IMR-90 (cell line): ENCODE data around the gene SERPINA4. TPM values are rescaled to one million over a fixed set of nuclear protein-coding genes. Genes with fewer than 3 reads are reported as not detected.

Experiments used
- ATAC-seq: fragments of 200-7000 bp; cut with Tn5 transposase; 2 replicates; pipeline ENCODE4 v1.9.1; 2020; ENCODE audit warnings: low read depth, mild to moderate bottlenecking, moderate library complexity
- BruUV-seq: library from RNA; stranded (reverse); fragments of 400-500 nt; replicated peaks from 2 replicates; lab custom pipeline; 2021; lab: Mats Ljungman, UMichigan
- CTCF ChIA-PET: fragments of 300-600 bp; formaldehyde crosslinking; extraction: SDS; loops from one replicate; lab custom pipeline; 2021; ENCODE audit warnings: antibody characterized with exemption; lab: Yijun Ruan, JAX
- POLR2A ChIA-PET: fragments of 300-600 bp; sonication (Branson Sonifier 250); formaldehyde crosslinking; loops from one replicate; lab custom pipeline; 2022; ENCODE audit warnings: antibody characterized with exemption; ENCODE audit not compliant: unreplicated experiment; lab: Charles Lee
- DNase-seq: peaks from one replicate; pipeline ENCODE4 v3.0.0; 2013
- H2AFZ ChIP-seq: replicated peaks from 2 replicates; pipeline ENCODE3; 2013; ENCODE audit warnings: low read length, mild to moderate bottlenecking; ENCODE audit not compliant: poor library complexity
- H2AK5ac ChIP-seq: 2 replicates; pipeline ENCODE4 v1.6.1; 2013; ENCODE audit warnings: low read depth, low read length, inconsistent platforms
- H2AK9ac ChIP-seq: replicated peaks from 2 replicates; pipeline ENCODE3; 2013; ENCODE audit warnings: mild to moderate bottlenecking, low read depth, low read length, moderate library complexity; ENCODE audit not compliant: poor library complexity
- H2BK120ac ChIP-seq: 2 replicates; pipeline ENCODE4 v1.6.1; 2013; ENCODE audit warnings: low read depth, low read length, inconsistent platforms
- H2BK15ac ChIP-seq: 3 replicates; pipeline ENCODE4 v1.6.1; 2013; ENCODE audit warnings: low read depth, low read length, inconsistent platforms
- H2BK20ac ChIP-seq: 2 replicates; pipeline ENCODE4 v1.6.1; 2013; ENCODE audit warnings: low read depth, mild to moderate bottlenecking, inconsistent platforms, low read length, moderate library complexity
- H2BK5ac ChIP-seq: 2 replicates; pipeline ENCODE4 v1.6.1; 2013; ENCODE audit warnings: mild to moderate bottlenecking, low read depth, low read length, inconsistent platforms; ENCODE audit not compliant: poor library complexity, severe bottlenecking
- H3K14ac ChIP-seq: replicated peaks from 2 replicates; pipeline ENCODE4 v1.6.1; 2013; ENCODE audit warnings: low read depth, low read length, inconsistent platforms
- H3K18ac ChIP-seq: 2 replicates; pipeline ENCODE4 v1.6.1; 2013; ENCODE audit warnings: low read depth, low read length, control low read depth
- H3K23ac ChIP-seq: 2 replicates; pipeline ENCODE4 v1.6.1; 2013; ENCODE audit warnings: low read depth, low read length, inconsistent platforms
- H3K27ac ChIP-seq: 2 replicates; pipeline ENCODE4 v1.5.1; 2013; ENCODE audit warnings: mild to moderate bottlenecking, control low read depth, low read length; ENCODE audit not compliant: insufficient read depth
- H3K27me3 ChIP-seq: 2 replicates; pipeline ENCODE4 v1.6.1; 2013; ENCODE audit warnings: low read length; ENCODE audit not compliant: control insufficient read depth, insufficient read depth
- H3K36me3 ChIP-seq: 2 replicates; pipeline ENCODE4 v1.6.1; 2013; ENCODE audit warnings: low read length, mixed read lengths; ENCODE audit not compliant: control insufficient read depth, insufficient read depth
- H3K4ac ChIP-seq: 2 replicates; pipeline ENCODE4 v1.6.1; 2013; ENCODE audit warnings: low read depth, low read length, inconsistent platforms
- H3K4me1 ChIP-seq: 2 replicates; pipeline ENCODE4 v1.6.1; 2013; ENCODE audit warnings: low read length, mixed read lengths; ENCODE audit not compliant: control insufficient read depth, insufficient read depth
- H3K4me2 ChIP-seq: 2 replicates; pipeline ENCODE4 v1.6.1; 2013; ENCODE audit warnings: low read depth, mild to moderate bottlenecking, control low read depth, low read length, moderate library complexity
- H3K4me3 ChIP-seq: 2 replicates; pipeline ENCODE4 v1.5.1; 2013; ENCODE audit warnings: low read depth, mild to moderate bottlenecking, control low read depth, low read length, moderate library complexity; ENCODE audit not compliant: insufficient read depth
- H3K56ac ChIP-seq: 2 replicates; pipeline ENCODE4 v1.6.1; 2013; ENCODE audit warnings: low read length, inconsistent platforms; ENCODE audit not compliant: insufficient read depth; ENCODE audit errors: extremely low read depth
- H3K79me1 ChIP-seq, 2 experiments: 2 replicates each; pipeline ENCODE4 v1.6.1; 2013; ENCODE audit warnings: low read length in 2 of 2, inconsistent platforms in 1 of 2, low read depth in 1 of 2
- H3K9ac ChIP-seq: 2 replicates; pipeline ENCODE4 v1.6.1; 2013; ENCODE audit warnings: low read depth, low read length, control low read depth
- H3K9me1 ChIP-seq: 2 replicates; pipeline ENCODE4 v1.6.1; 2013; ENCODE audit warnings: low read length, inconsistent platforms; ENCODE audit not compliant: insufficient read depth
- H3K9me3 ChIP-seq: 2 replicates; pipeline ENCODE4 v1.6.1; 2013; ENCODE audit warnings: low read length; ENCODE audit not compliant: control insufficient read depth, insufficient read depth
- H4K20me1 ChIP-seq: 2 replicates; pipeline ENCODE4 v1.6.1; 2013; ENCODE audit warnings: low read length, inconsistent platforms; ENCODE audit not compliant: insufficient read depth
- H4K5ac ChIP-seq: 2 replicates; pipeline ENCODE4 v1.6.1; 2013; ENCODE audit warnings: mild to moderate bottlenecking, low read depth, low read length, control low read depth
- H4K8ac ChIP-seq, 2 experiments: 2 replicates each; pipeline ENCODE4 v1.6.1; 2013; ENCODE audit warnings: low read depth in 2 of 2, low read length in 2 of 2, control low read depth in 1 of 2, inconsistent platforms in 1 of 2
- H4K91ac ChIP-seq: 2 replicates; pipeline ENCODE4 v1.6.1; 2013; ENCODE audit warnings: low read depth, low read length, inconsistent platforms; ENCODE audit not compliant: insufficient read depth
- BHLHE40 ChIP-seq: fragments of 150-350 bp; IDR thresholded peaks from 2 replicates; pipeline ENCODE4 v1.6.1; 2016; ENCODE audit warnings: mild to moderate bottlenecking, low read depth, low read length
- CEBPB ChIP-seq: IDR thresholded peaks from 2 replicates; pipeline ENCODE4 v1.6.1; 2012; ENCODE audit warnings: low read depth, low read length, improper control_type of control experiment
- CHD1 ChIP-seq: IDR thresholded peaks from 2 replicates; pipeline ENCODE4 v1.6.1; 2012; ENCODE audit warnings: low read depth, low read length, improper control_type of control experiment
- FOS ChIP-seq: fragments of 150-350 bp; IDR thresholded peaks from 2 replicates; pipeline ENCODE4 v1.6.1; 2016; ENCODE audit warnings: low read depth, low read length
- MAFK ChIP-seq: IDR thresholded peaks from 2 replicates; pipeline ENCODE4 v1.6.1; 2012; ENCODE audit warnings: low read depth, low read length, improper control_type of control experiment
- MAZ ChIP-seq: IDR thresholded peaks from 2 replicates; pipeline ENCODE4 v1.6.1; 2012; ENCODE audit warnings: low read depth, mild to moderate bottlenecking, low read length, improper control_type of control experiment, moderate library complexity, borderline replicate concordance
- MXI1 ChIP-seq: IDR thresholded peaks from 2 replicates; pipeline ENCODE4 v1.6.1; 2012; ENCODE audit warnings: low read depth, mild to moderate bottlenecking, low read length, moderate library complexity, borderline replicate concordance
- POLR2A ChIP-seq: IDR thresholded peaks from 2 replicates; pipeline ENCODE4 v1.6.1; 2012; ENCODE audit warnings: mild to moderate bottlenecking, low read depth, low read length
- RCOR1 ChIP-seq: IDR thresholded peaks from 2 replicates; pipeline ENCODE4 v1.6.1; 2012; ENCODE audit warnings: mild to moderate bottlenecking, low read length, improper control_type of control experiment; ENCODE audit not compliant: insufficient replicate concordance
- RFX5 ChIP-seq: IDR thresholded peaks from 2 replicates; pipeline ENCODE4 v1.8.0; 2012; ENCODE audit warnings: low read depth, mild to moderate bottlenecking, low read length, moderate library complexity
- SMC3 ChIP-seq: fragments of 150-350 bp; IDR thresholded peaks from 2 replicates; pipeline ENCODE4 v1.6.1; 2016; ENCODE audit warnings: low read depth, mild to moderate bottlenecking, antibody characterized with exemption, low read length, moderate library complexity
- WGBS, 2 experiments: methylation state at CpG; one replicate each; pipeline versions ENCODE4 v1.1.5 to v1.1.7; 2013; ENCODE audit warnings: missing lambda C conversion rate in 2 of 2; ENCODE audit not compliant: insufficient read length in 1 of 2; ENCODE audit errors: extremely low coverage in 2 of 2; 5-methylcytosine and 5-hydroxymethylcytosine counted together
- dilution Hi-C: fragments of 300-500 bp; cut with HindIII; formaldehyde crosslinking; loops from one replicate; pipeline ENCODE4 v1.14.3; 2018; ENCODE audit warnings: low sequenced_read_pairs; ENCODE audit not compliant: unreplicated experiment
- in situ Hi-C: fragments of 300-500 bp; cut with MboI; formaldehyde crosslinking; loops from 3 replicates; pipeline ENCODE4 v1.14.3; 2019; ENCODE audit warnings: low sequenced_read_pairs, inconsistent platforms, mixed read lengths
- intact Hi-C: fragments of 100-400 bp; cut with micrococcal nuclease; formaldehyde crosslinking; loops from 2 replicates; pipeline ENCODE4 v1.10.0; 2022
- polyA plus RNA-seq, 3 experiments: library from polyadenylated mRNA; depleted of rRNA; stranded (reverse); fragments of >200 nt; gene quantifications; 2 replicates each; pipeline ENCODE4 v1.2.3, GENCODE V29; 2012; ENCODE audit warnings: low replicate concordance in 1 of 3
- total RNA-seq: library from RNA; depleted of rRNA; stranded (reverse); fragments of >200 nt; gene quantifications from 2 replicates; pipeline ENCODE4 v1.2.3, GENCODE V29; 2012

The SERPINA4 gene
- total and polyA plus RNA-seq, 2 of the 4 experiments (the other 2 are of a cell fraction): not detected

DNA sequence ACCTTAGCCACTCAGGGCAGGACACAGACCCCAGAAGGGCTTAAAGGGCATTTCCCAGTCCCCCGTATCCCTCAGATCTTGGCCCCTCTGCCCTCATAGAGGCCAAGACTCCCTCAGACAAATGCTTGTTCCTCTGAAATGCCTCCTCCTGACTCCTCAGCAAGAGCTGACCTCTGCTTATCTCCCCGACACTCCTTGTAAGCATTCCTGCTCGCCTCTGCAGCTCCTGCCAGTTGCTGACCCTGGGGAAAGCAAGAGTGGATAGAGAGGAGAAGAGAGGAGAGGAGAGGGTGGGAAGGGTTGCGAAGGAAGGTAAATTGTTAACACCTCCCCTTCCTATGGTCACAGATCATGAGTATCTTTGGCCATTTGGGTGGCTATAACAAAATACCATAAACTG lies 27.1 kb downstream of the SERPINA4 start:
- H4K5ac ChIP-seq: no peak overlapping the region
- H3K23ac ChIP-seq: no peak overlapping the region
- no peak overlapping the region for H2BK120ac ChIP-seq
- TF ChIP-seq CHD1: no peak
- TF ChIP-seq POLR2A: no peak
- no peak for TF ChIP-seq RFX5
- TF ChIP-seq SMC3: no peak
- TF ChIP-seq MAZ: no peak
- TF ChIP-seq CEBPB: no peak
- no peak for TF ChIP-seq BHLHE40
- no peak for TF ChIP-seq MXI1
- TF ChIP-seq MAFK: no peak
- no peak for TF ChIP-seq RCOR1
- no peak for TF ChIP-seq FOS
- WGBS, 2 experiments: no CpG with 5 or more reads among the region's 4 CpGs
- POLR2A ChIA-PET: no interaction called here
- H4K8ac ChIP-seq: no peak overlapping the region
- in situ Hi-C loops: no loop called here
- no peak for DNase-seq
- no peak overlapping the region for H2AFZ ChIP-seq
- no peak overlapping the region for H3K4ac ChIP-seq
- H3K79me1 ChIP-seq: no peaks in the 10 kb centered on the region
- no peak overlapping the region for H4K91ac ChIP-seq
- H3K9me1 ChIP-seq: no peaks in the 10 kb centered on the region
- H3K56ac ChIP-seq: no peak overlapping the region
- no peak overlapping the region for H3K27ac ChIP-seq
- no peaks in the 10 kb centered on the region for H3K4me1 ChIP-seq
- H3K36me3 ChIP-seq: no peaks in the 10 kb centered on the region
- H2AK5ac ChIP-seq: no peak overlapping the region
- H4K20me1 ChIP-seq: no peaks in the 10 kb centered on the region
- no peaks in the 10 kb centered on the region for H3K9me3 ChIP-seq
- H3K4me2 ChIP-seq: no peak overlapping the region
- dilution Hi-C loops: no loop called here
- no TSS peak for BruUV-seq
- no peak overlapping the region for H3K4me3 ChIP-seq
- H3K9ac ChIP-seq: no peak overlapping the region
- H3K18ac ChIP-seq: no peak overlapping the region
- H2BK20ac ChIP-seq: no peak overlapping the region
- H2BK15ac ChIP-seq: no peak overlapping the region
- CTCF ChIA-PET: no interaction called here
- H2BK5ac ChIP-seq: no peak overlapping the region
- intact Hi-C loops: no loop called here
- no peak overlapping the region for H3K14ac ChIP-seq
- no peak overlapping the region for H2AK9ac ChIP-seq
- H3K27me3 ChIP-seq: peaks cover 8% of the 10 kb centered on the region
- ATAC-seq: no peak
